HepG2 (cell line): ENCODE results near the gene VAC14. TPM values are rescaled to one million over a fixed set of nuclear protein-coding genes. Genes with fewer than 3 reads are reported as not detected.

ENCODE experiments used
- ATF3 ChIP-seq: sonication (generic); formaldehyde crosslinking; IDR thresholded peaks from 2 replicates; pipeline ENCODE4 v1.4.0; 2020; ENCODE audit warnings: missing genetic modification reagents
- DNMT3B ChIP-seq: conservative IDR thresholded peaks from 2 replicates; pipeline ENCODE4 v1.6.1; 2016; ENCODE audit warnings: missing biosample characterization, control low read depth
- ELF3 ChIP-seq: IDR thresholded peaks from 2 replicates; pipeline ENCODE4 v1.6.1; 2016; ENCODE audit warnings: missing genetic modification reagents, missing compliant biosample characterization
- ESRRA ChIP-seq: sonication (generic); formaldehyde crosslinking; IDR thresholded peaks from 2 replicates; pipeline ENCODE4 v1.5.1; 2020; ENCODE audit warnings: mild to moderate bottlenecking, low read depth, missing genetic modification reagents
- HINFP ChIP-seq: sonication (generic); formaldehyde crosslinking; IDR thresholded peaks from 2 replicates; pipeline ENCODE4 v1.4.0; 2020; ENCODE audit warnings: low read depth, mild to moderate bottlenecking, missing genetic modification reagents
- KLF15 ChIP-seq: sonication (generic); formaldehyde crosslinking; IDR thresholded peaks from 2 replicates; pipeline ENCODE4 v1.8.1; 2023; ENCODE audit warnings: borderline replicate concordance, mild to moderate bottlenecking, inconsistent platforms, missing genetic modification reagents, mixed read lengths
- MYNN ChIP-seq: sonication (generic); formaldehyde crosslinking; IDR thresholded peaks from 2 replicates; pipeline ENCODE4 v1.4.0; 2020; ENCODE audit warnings: mild to moderate bottlenecking, low read depth, missing genetic modification reagents
- POGZ ChIP-seq: sonication (generic); formaldehyde crosslinking; IDR thresholded peaks from 2 replicates; pipeline ENCODE4 v1.4.0; 2020; ENCODE audit warnings: mild to moderate bottlenecking, missing genetic modification reagents
- SKIL ChIP-seq: sonication (generic); formaldehyde crosslinking; IDR thresholded peaks from 2 replicates; pipeline ENCODE4 v1.8.0; 2022; ENCODE audit warnings: missing genetic modification reagents, mild to moderate bottlenecking, moderate library complexity, borderline replicate concordance
- SRF ChIP-seq: IDR thresholded peaks from 2 replicates; pipeline ENCODE4 v1.6.1; 2011; ENCODE audit warnings: mild to moderate bottlenecking, low read depth, low read length, moderate library complexity
- XRCC5 ChIP-seq: fragments of 200-400 bp; formaldehyde crosslinking; optimal IDR thresholded peaks from 2 replicates; pipeline ENCODE3; 2017; ENCODE audit warnings: mild to moderate bottlenecking, low read length
- YEATS2 ChIP-seq: sonication (generic); formaldehyde crosslinking; IDR thresholded peaks from 2 replicates; pipeline ENCODE4 v1.4.0; 2020; ENCODE audit warnings: missing genetic modification reagents, borderline replicate concordance
- ZBTB26 ChIP-seq: IDR thresholded peaks from 2 replicates; pipeline ENCODE4 v1.6.1; 2016; ENCODE audit warnings: missing compliant biosample characterization, missing genetic modification reagents, borderline replicate concordance
- ZGPAT ChIP-seq: IDR thresholded peaks from 2 replicates; pipeline ENCODE4 v1.6.1; 2016; ENCODE audit warnings: mild to moderate bottlenecking
- ZKSCAN1 ChIP-seq: fragments of 150-350 bp; IDR thresholded peaks from 2 replicates; pipeline ENCODE4 v1.6.1; 2014; ENCODE audit warnings: low read length
- ZNF17 ChIP-seq: sonication (generic); formaldehyde crosslinking; IDR thresholded peaks from 2 replicates; pipeline ENCODE4 v1.5.0; 2020; ENCODE audit warnings: mild to moderate bottlenecking, missing genetic modification reagents
- ZNF207 ChIP-seq: fragments of 450-650 bp; IDR thresholded peaks from 2 replicates; pipeline ENCODE4 v1.6.1; 2016; ENCODE audit warnings: antibody characterized with exemption, borderline replicate concordance
- ZNF232 ChIP-seq: sonication (generic); formaldehyde crosslinking; IDR thresholded peaks from 2 replicates; pipeline ENCODE4 v1.4.0; 2020; ENCODE audit warnings: missing genetic modification reagents, borderline replicate concordance
- ZNF264 ChIP-seq: sonication (generic); formaldehyde crosslinking; IDR thresholded peaks from 2 replicates; pipeline ENCODE4 v1.4.0; 2020; ENCODE audit warnings: missing genetic modification reagents
- ZNF468 ChIP-seq: sonication (generic); formaldehyde crosslinking; IDR thresholded peaks from 2 replicates; pipeline ENCODE4 v1.8.0; 2022; ENCODE audit warnings: mild to moderate bottlenecking, moderate library complexity, missing genetic modification reagents
- ZNF549 ChIP-seq: sonication (generic); formaldehyde crosslinking; IDR thresholded peaks from 2 replicates; pipeline ENCODE4 v1.5.0; 2020; ENCODE audit warnings: missing genetic modification reagents
- polyA plus RNA-seq, 8 experiments: library from polyadenylated mRNA; depleted of rRNA in 3 of 8; stranded (reverse) in 7 of 8; unstranded in 1 of 8; fragments of >200 nt; fragmentation: Illumina TruSeq in 4 of 8; extraction: Trizol in 4 of 8; gene quantifications; 2 replicates each; pipeline versions ENCODE4 v1.2.1 to v1.2.3, GENCODE V29; 2011 to 2016; ENCODE audit warnings: low read depth in 4 of 8, missing spikeins in 1 of 8, mixed read lengths in 1 of 8; ENCODE audit not compliant: insufficient read depth in 1 of 8
- total RNA-seq, 5 experiments: library from RNA; depleted of rRNA; stranded (reverse); fragments of >200 nt; fragmentation: Illumina TruSeq; extraction: Trizol; gene quantifications; 2 replicates each; pipeline ENCODE4 v1.2.3, GENCODE V29; 2016; ENCODE audit warnings: low read depth in 1 of 5

Gene VAC14
- total and polyA plus RNA-seq, 2 of the 13 experiments (the other 11 are each of a cell fraction or from before 2014, with no cell fraction given) = 23.5 to 24.6 TPM

- TF ChIP-seq ZNF468 (CRISPR knock-in tag) (no peak), YEATS2 (CRISPR knock-in tag) (peak; percentile 58), ZNF264 (CRISPR knock-in tag) (peak; percentile 85; the same call in 1 of the 2 replicates), ESRRA (CRISPR knock-in tag) (peak; percentile 97), POGZ (peak; percentile 28; the same call in 1 of the 2 replicates), ELF3 (CRISPR knock-in tag) (peak; percentile 98), MYNN (CRISPR knock-in tag) (no peak; the same call in 1 of the 2 replicates), HINFP (CRISPR knock-in tag) (peak; percentile 59; the same call in 1 of the 2 replicates), KLF15 (CRISPR knock-in tag) (peak; percentile 61; the same call in 1 of the 2 replicates), ZNF17 (peak; percentile 59; the same call in 1 of the 2 replicates), ZNF207 (no peak), ATF3 (CRISPR knock-in tag) (no peak), ZGPAT (CRISPR knock-in tag) (peak; percentile 58; the same call in 1 of the 2 replicates), SRF (peak; percentile 20; the same call in 1 of the 2 replicates), XRCC5 (peak; percentile 13), ZBTB26 (CRISPR knock-in tag) (0 out of 2 replicates have a peak, but pooled peaks have one; percentile 10), ZNF549 (no peak), SKIL (CRISPR knock-in tag) (peak; percentile 43), ZNF232 (CRISPR knock-in tag) (peak; percentile 48; the same call in 1 of the 2 replicates), DNMT3B (CRISPR knock-in tag) (no peak), ZKSCAN1 (no peak; the same call in 1 of the 2 replicates)
These were observed 76.6 kb downstream of the VAC14 start (continued) for GRCh38 chr16:70724146-70725023.
